SK-N-SH (cell line): Measurements from ENCODE around the gene RCOR1. TPM values are rescaled to one million over a fixed set of nuclear protein-coding genes. Genes with fewer than 3 reads are reported as not detected.

Experiments
- CTCF ChIA-PET: fragments of 300-600, 350-600 bp; formaldehyde crosslinking; extraction: SDS; loops from one replicate; lab custom pipeline; 2021; lab: Yijun Ruan, JAX
- POLR2A ChIA-PET: fragments of 350-600 bp; sonication (Branson Sonifier 250); formaldehyde crosslinking; extraction: SDS; loops from one replicate; lab custom pipeline; 2020; ENCODE audit warnings: antibody characterized with exemption, inconsistent platforms; lab: Yijun Ruan, JAX
- DNase-seq: peaks from one replicate; pipeline ENCODE4 v3.0.0; 2012
- H2AFZ ChIP-seq: fragments of 200-600 bp; sonication (generic); 2 replicates; pipeline ENCODE4 v1.8.1; 2016; ENCODE audit warnings: antibody characterized with exemption, mild to moderate bottlenecking, low read depth
- H3F3A ChIP-seq: fragments of 200-600 bp; sonication (generic); replicated peaks from 2 replicates; pipeline ENCODE3; 2016; ENCODE audit warnings: antibody characterized with exemption, mild to moderate bottlenecking; ENCODE audit not compliant: insufficient read depth
- H3K27ac ChIP-seq, 2 experiments: fragments of 200-500 bp in 1 of 2; fragments of 200-600 bp in 1 of 2; sonication (Bioruptor generic) in 1 of 2; sonication (generic), shearing (Covaris generic) in 1 of 2; 2 replicates each; pipeline versions ENCODE4 v1.5.1 to v1.6.1; 2014 to 2016; ENCODE audit warnings: low read depth in 2 of 2, inconsistent platforms in 1 of 2, low read length in 1 of 2, mild to moderate bottlenecking in 1 of 2, mixed read lengths in 1 of 2
- H3K27me3 ChIP-seq: fragments of 200-600 bp; sonication (generic), shearing (Covaris generic); 2 replicates; pipeline ENCODE4 v1.6.1; 2016; ENCODE audit warnings: mixed run types; ENCODE audit not compliant: insufficient read depth
- H3K36me3 ChIP-seq, 2 experiments: fragments of 200-500 bp in 1 of 2; fragments of 200-600 bp in 1 of 2; sonication (Bioruptor generic) in 1 of 2; sonication (generic) in 1 of 2; replicated peaks in 1 of 2; 2 replicates each; pipeline versions ENCODE3 to v1.5.1; 2014 to 2016; ENCODE audit warnings: low read length in 1 of 2, mild to moderate bottlenecking in 1 of 2; ENCODE audit not compliant: insufficient read depth in 2 of 2, control insufficient read depth in 1 of 2
- H3K4me1 ChIP-seq, 2 experiments: fragments of 200-500 bp in 1 of 2; fragments of 200-600 bp in 1 of 2; sonication (Bioruptor generic) in 1 of 2; sonication (generic), shearing (Covaris generic) in 1 of 2; 2 replicates each; pipeline versions ENCODE4 v1.5.1 to v1.6.1; 2014 to 2016; ENCODE audit warnings: low read depth in 1 of 2, low read length in 1 of 2, mixed run types in 1 of 2; ENCODE audit not compliant: insufficient read depth in 2 of 2, control insufficient read depth in 1 of 2
- H3K4me2 ChIP-seq: fragments of 200-600 bp; sonication (generic), shearing (Covaris generic); 2 replicates; pipeline ENCODE4 v1.6.1; 2017; ENCODE audit warnings: mixed run types
- H3K4me3 ChIP-seq, 2 experiments: fragments of 200-500 bp in 1 of 2; fragments of 200-600 bp in 1 of 2; sonication (Bioruptor generic) in 1 of 2; sonication (generic), shearing (Covaris generic) in 1 of 2; 2 replicates each; pipeline versions ENCODE4 v1.5.1 to v1.8.1; 2014 to 2016; ENCODE audit warnings: low read depth in 2 of 2, inconsistent platforms in 1 of 2, low read length in 1 of 2, mild to moderate bottlenecking in 1 of 2, mixed read lengths in 1 of 2, moderate library complexity in 1 of 2
- H3K79me2 ChIP-seq: fragments of 200-600 bp; sonication (generic); 2 replicates; pipeline ENCODE4 v1.8.1; 2017; ENCODE audit warnings: mild to moderate bottlenecking; ENCODE audit not compliant: insufficient read depth
- H3K9ac ChIP-seq: fragments of 200-600 bp; sonication (generic); 2 replicates; pipeline ENCODE4 v1.6.1; 2017; ENCODE audit warnings: mixed run types
- H3K9me2 ChIP-seq: fragments of 200-600 bp; sonication (generic); 2 replicates; pipeline ENCODE4 v1.6.1; 2017; ENCODE audit warnings: mixed run types
- H3K9me3 ChIP-seq: fragments of 200-600 bp; sonication (generic); 2 replicates; pipeline ENCODE4 v1.6.1; 2017; ENCODE audit warnings: mixed run types, mild to moderate bottlenecking, moderate library complexity
- H4K20me1 ChIP-seq: fragments of 200-600 bp; sonication (generic); 2 replicates; pipeline ENCODE4 v1.6.1; 2017; ENCODE audit warnings: mild to moderate bottlenecking, mixed run types; ENCODE audit not compliant: insufficient read depth
- CHD2 ChIP-seq: fragments of 150-350 bp; IDR thresholded peaks from 2 replicates; pipeline ENCODE4 v1.6.1; 2018; ENCODE audit warnings: low read length; ENCODE audit not compliant: partially characterized antibody
- CTCF ChIP-seq: fragments of 200-600 bp; sonication (generic); IDR thresholded peaks from 2 replicates; pipeline ENCODE4 v1.6.1; 2017; ENCODE audit warnings: antibody characterized with exemption, mild to moderate bottlenecking, moderate library complexity
- ELF1 ChIP-seq: IDR thresholded peaks from 2 replicates; pipeline ENCODE4 v1.4.0; 2012
- EZH2phosphoT487 ChIP-seq: fragments of 200-600 bp; sonication (generic); IDR thresholded peaks from 2 replicates; pipeline ENCODE4 v1.6.1; 2017; ENCODE audit warnings: low read depth, mixed run types, mild to moderate bottlenecking, antibody characterized with exemption, moderate library complexity, borderline replicate concordance
- JUND ChIP-seq: IDR thresholded peaks from 2 replicates; pipeline ENCODE4 v1.4.0; 2012
- MXI1 ChIP-seq: IDR thresholded peaks from 2 replicates; pipeline ENCODE4 v1.6.1; 2012; ENCODE audit warnings: mild to moderate bottlenecking, low read depth, low read length, improper control_type of control experiment
- RCOR1 ChIP-seq: fragments of 150-350 bp; IDR thresholded peaks from 2 replicates; pipeline ENCODE4 v1.6.1; 2017; ENCODE audit warnings: antibody characterized with exemption, low read length
- RFX5 ChIP-seq: IDR thresholded peaks from 2 replicates; pipeline ENCODE4 v1.6.1; 2012; ENCODE audit warnings: mild to moderate bottlenecking, improper control_type of control experiment, low read length
- SMC3 ChIP-seq: IDR thresholded peaks from 2 replicates; pipeline ENCODE4 v1.6.1; 2012; ENCODE audit warnings: low read depth, low read length, improper control_type of control experiment
- TAF1 ChIP-seq: IDR thresholded peaks from 2 replicates; pipeline ENCODE4 v1.6.1; 2012; ENCODE audit warnings: low read depth, mild to moderate bottlenecking, low read length, moderate library complexity, borderline replicate concordance
- TCF12 ChIP-seq: IDR thresholded peaks from 2 replicates; pipeline ENCODE4 v1.4.0; 2012
- USF1 ChIP-seq: IDR thresholded peaks from 2 replicates; pipeline ENCODE4 v1.4.0; 2012; ENCODE audit warnings: low read depth, borderline replicate concordance
- USF2 ChIP-seq: fragments of 150-350 bp; IDR thresholded peaks from 2 replicates; pipeline ENCODE4 v1.6.1; 2017; ENCODE audit warnings: antibody characterized with exemption, low read length, low read depth, borderline replicate concordance
- WGBS: methylation state at CpG from one replicate; pipeline ENCODE4 v1.1.6; 2017; ENCODE audit warnings: low lambda C conversion rate; 5-methylcytosine and 5-hydroxymethylcytosine counted together
- polyA plus RNA-seq, 3 experiments: library from polyadenylated mRNA; depleted of rRNA; stranded (reverse); fragments of >200 nt; gene quantifications; 2 replicates each; pipeline ENCODE4 v1.2.3, GENCODE V29; 2012
- TF ChIP-seq, protein P1 (sequence below): IDR thresholded peaks from 2 replicates; pipeline ENCODE4 v1.6.1; 2012; ENCODE audit warnings: mild to moderate bottlenecking, low read depth, low read length, moderate library complexity

The RCOR1 gene
- polyA plus RNA-seq, 1 of the 3 experiments (the other 2 are of a cell fraction), result 8.5 TPM

DNA sequence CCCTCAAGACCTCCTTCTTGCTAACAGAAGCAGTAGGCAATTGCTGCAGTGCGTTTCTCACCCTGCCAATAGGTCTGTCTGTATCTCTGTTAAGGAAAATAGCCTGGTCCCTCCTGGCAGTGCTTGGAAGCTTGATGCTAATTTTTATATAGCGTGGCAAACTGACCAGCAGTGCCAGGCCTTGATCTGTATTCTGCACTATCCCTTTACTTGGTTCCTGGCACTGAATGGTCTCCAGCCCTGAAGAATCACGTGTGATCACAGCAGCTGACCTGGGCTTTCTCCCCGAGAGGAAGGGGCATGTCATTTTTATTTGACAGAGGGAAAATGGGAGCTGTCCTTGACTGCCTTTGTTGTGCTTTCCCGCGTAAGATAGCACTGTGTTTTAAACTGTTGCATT lies 136.1 kb downstream of the RCOR1 start:
- Histone ChIP-seq H3K9me2 (no peaks in the 10 kb centered on the region), H4K20me1 (no peaks in the 10 kb centered on the region), H3F3A (no peaks in the 10 kb centered on the region), H3K9ac (no peak overlapping the region), H3K4me3 (no peak overlapping the region), H3K4me2 (no peak overlapping the region), H3K27me3 (no peaks in the 10 kb centered on the region), H3K36me3 (peaks cover 32 to 39% of the 10 kb centered on the region in 2 experiments), H3K4me1 (peaks cover 0 to 2% of the 10 kb centered on the region in 2 experiments; a peak in 1 of 4 replicates), H3K27ac (no peak overlapping the region), H3K79me2 (no peaks in the 10 kb centered on the region), H2AFZ (no peak overlapping the region), H3K9me3 (no peaks in the 10 kb centered on the region)
- DNase-seq, result no peak
- 82% methylated on average over 6 of the region's 6 CpGs for WGBS
- no peak for TF ChIP-seq SMC3
- no peak for TF ChIP-seq TCF12
- no peak for TF ChIP-seq ELF1
- TF ChIP-seq MXI1, result no peak
- no peak for TF ChIP-seq RFX5
- no peak for TF ChIP-seq USF2
- TF ChIP-seq EZH2phosphoT487, result no peak
- no peak for TF ChIP-seq RCOR1
- no peak for TF ChIP-seq JUND
- TF ChIP-seq USF1, result no peak
- TF ChIP-seq TAF1, result no peak
- TF ChIP-seq CHD2, result no peak
- CTCF ChIA-PET, result interaction anchor here (0.7 to 1.1 kb wide), 3 partner anchors 9 to 46 kb away, joined by 3 to 4 read pairs (median 3); no protein-coding TSS in a partner anchor
- POLR2A ChIA-PET, result no interaction called here

DNA sequence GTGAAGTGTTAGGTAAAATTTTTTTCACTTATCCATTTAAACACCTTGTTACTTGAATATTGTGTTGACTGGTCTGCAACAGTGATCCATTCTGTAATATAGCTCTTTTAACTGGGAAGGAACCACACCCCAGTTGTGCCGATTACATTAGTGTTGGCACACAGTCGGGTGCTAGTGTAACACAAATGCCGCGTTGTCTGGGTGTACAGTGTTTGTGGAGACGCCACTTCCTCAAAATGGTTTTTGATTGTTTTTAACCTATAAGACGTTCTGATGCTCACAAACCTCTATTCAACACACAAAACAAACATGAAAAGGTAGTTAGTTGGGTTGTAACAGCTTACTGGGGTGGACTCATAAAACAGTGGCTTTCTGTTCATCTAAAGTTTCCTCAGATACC lies 136.8 kb downstream of the RCOR1 start:
- CTCF ChIA-PET, result interaction anchor here (0.7 to 1.1 kb wide), 3 partner anchors 8 to 46 kb away, joined by 3 to 4 read pairs (median 3); no protein-coding TSS in a partner anchor
- no peak overlapping the region for H3K27ac ChIP-seq
- H3K4me1 ChIP-seq, result peaks cover 0 to 2% of the 10 kb centered on the region in 2 experiments; a peak in 1 of 4 replicates
- TF ChIP-seq RCOR1 (no peak), ELF1 (no peak), CTCF (no peak), TAF1 (no peak)
- TF ChIP-seq, protein P1, sequence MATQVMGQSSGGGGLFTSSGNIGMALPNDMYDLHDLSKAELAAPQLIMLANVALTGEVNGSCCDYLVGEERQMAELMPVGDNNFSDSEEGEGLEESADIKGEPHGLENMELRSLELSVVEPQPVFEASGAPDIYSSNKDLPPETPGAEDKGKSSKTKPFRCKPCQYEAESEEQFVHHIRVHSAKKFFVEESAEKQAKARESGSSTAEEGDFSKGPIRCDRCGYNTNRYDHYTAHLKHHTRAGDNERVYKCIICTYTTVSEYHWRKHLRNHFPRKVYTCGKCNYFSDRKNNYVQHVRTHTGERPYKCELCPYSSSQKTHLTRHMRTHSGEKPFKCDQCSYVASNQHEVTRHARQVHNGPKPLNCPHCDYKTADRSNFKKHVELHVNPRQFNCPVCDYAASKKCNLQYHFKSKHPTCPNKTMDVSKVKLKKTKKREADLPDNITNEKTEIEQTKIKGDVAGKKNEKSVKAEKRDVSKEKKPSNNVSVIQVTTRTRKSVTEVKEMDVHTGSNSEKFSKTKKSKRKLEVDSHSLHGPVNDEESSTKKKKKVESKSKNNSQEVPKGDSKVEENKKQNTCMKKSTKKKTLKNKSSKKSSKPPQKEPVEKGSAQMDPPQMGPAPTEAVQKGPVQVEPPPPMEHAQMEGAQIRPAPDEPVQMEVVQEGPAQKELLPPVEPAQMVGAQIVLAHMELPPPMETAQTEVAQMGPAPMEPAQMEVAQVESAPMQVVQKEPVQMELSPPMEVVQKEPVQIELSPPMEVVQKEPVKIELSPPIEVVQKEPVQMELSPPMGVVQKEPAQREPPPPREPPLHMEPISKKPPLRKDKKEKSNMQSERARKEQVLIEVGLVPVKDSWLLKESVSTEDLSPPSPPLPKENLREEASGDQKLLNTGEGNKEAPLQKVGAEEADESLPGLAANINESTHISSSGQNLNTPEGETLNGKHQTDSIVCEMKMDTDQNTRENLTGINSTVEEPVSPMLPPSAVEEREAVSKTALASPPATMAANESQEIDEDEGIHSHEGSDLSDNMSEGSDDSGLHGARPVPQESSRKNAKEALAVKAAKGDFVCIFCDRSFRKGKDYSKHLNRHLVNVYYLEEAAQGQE, result no peak
- no peak overlapping the region for H3K4me2 ChIP-seq
- H4K20me1 ChIP-seq, result no peaks in the 10 kb centered on the region
- DNase-seq, result no peak
- H3K4me3 ChIP-seq, result no peak overlapping the region
- H2AFZ ChIP-seq, result no peak overlapping the region
- H3K9ac ChIP-seq, result no peak overlapping the region
- H3K9me2 ChIP-seq, result no peaks in the 10 kb centered on the region
- no peaks in the 10 kb centered on the region for H3F3A ChIP-seq
- peaks cover 28 to 36% of the 10 kb centered on the region in 2 experiments for H3K36me3 ChIP-seq
- H3K9me3 ChIP-seq, result no peaks in the 10 kb centered on the region
- no peaks in the 10 kb centered on the region for H3K27me3 ChIP-seq
- no peaks in the 10 kb centered on the region for H3K79me2 ChIP-seq
- POLR2A ChIA-PET, result no interaction called here
- 96% methylated on average over 6 of the region's 6 CpGs for WGBS
